CD4-positive, CD25-positive, alpha-beta regulatory T cell (primary cell): Measurements from ENCODE around the gene MAML1. TPM values are rescaled to one million over a fixed set of nuclear protein-coding genes. Genes with fewer than 3 reads are reported as not detected.

ENCODE experiments used
- ATAC-seq, 2 donors: fragments of 150-1000 bp; cut with Tn5 transposase; one replicate each; pipeline ENCODE4 v1.10.0; 2021; ENCODE audit warnings: low read depth in 2 of 2, moderate number of reproducible peaks in 2 of 2, moderate library complexity in 1 of 2
- DNase-seq, 3 donors: peaks; one replicate each; pipeline versions ENCODE4 v3.0.0 to v3.0.0-alpha.2; 2012 to 2022; ENCODE audit warnings: mixed read lengths in 1 of 3
- H3K27ac ChIP-seq: one replicate; pipeline ENCODE4 v1.7.0; 2013; ENCODE audit warnings: mild to moderate bottlenecking, low read length; ENCODE audit not compliant: insufficient read depth, poor library complexity, severe bottlenecking
- H3K27me3 ChIP-seq: one replicate; pipeline ENCODE4 v1.7.0; 2013; ENCODE audit warnings: low read length; ENCODE audit not compliant: control insufficient read depth, insufficient read depth
- H3K36me3 ChIP-seq: one replicate; pipeline ENCODE4 v1.7.0; 2013; ENCODE audit warnings: mild to moderate bottlenecking, low read length, moderate library complexity; ENCODE audit not compliant: control insufficient read depth, insufficient read depth
- H3K4me1 ChIP-seq: 2 replicates; pipeline ENCODE4 v1.7.0; 2013; ENCODE audit warnings: mild to moderate bottlenecking, low read length; ENCODE audit not compliant: insufficient read depth, control insufficient read depth, poor library complexity, severe bottlenecking
- H3K4me3 ChIP-seq: one replicate; pipeline ENCODE4 v1.7.0; 2013; ENCODE audit warnings: low read depth, mild to moderate bottlenecking, low read length, moderate library complexity
- H3K9me3 ChIP-seq, 2 experiments: 1 replicate in 1 of 2; 2 replicates in 1 of 2; pipeline ENCODE4 v1.7.0; 2013; ENCODE audit warnings: low read length in 2 of 2, mild to moderate bottlenecking in 1 of 2, moderate library complexity in 1 of 2; ENCODE audit not compliant: control insufficient read depth in 2 of 2
- H3K27ac Mint-ChIP-seq, 3 donors: one replicate each; pipeline ENCODE4 v1.8.0; 2020 to 2022; ENCODE audit warnings: mild to moderate bottlenecking in 3 of 3, mixed read lengths in 3 of 3, moderate library complexity in 2 of 3
- H3K27me3 Mint-ChIP-seq: one replicate; pipeline ENCODE4 v1.8.0; 2022; ENCODE audit warnings: mild to moderate bottlenecking, mixed read lengths
- H3K36me3 Mint-ChIP-seq: one replicate; pipeline ENCODE4 v1.8.0; 2020; ENCODE audit warnings: mixed read lengths
- H3K4me1 Mint-ChIP-seq, 4 donors: one replicate each; pipeline ENCODE4 v1.8.0; 2020 to 2022; ENCODE audit warnings: mixed read lengths in 4 of 4, mild to moderate bottlenecking in 1 of 4
- H3K4me3 Mint-ChIP-seq, 4 donors: one replicate each; pipeline ENCODE4 v1.8.0; 2020 to 2022; ENCODE audit warnings: mild to moderate bottlenecking in 4 of 4, mixed read lengths in 4 of 4, moderate library complexity in 3 of 4
- H3K9me3 Mint-ChIP-seq, 7 donors: one replicate each; pipeline ENCODE4 v1.8.0; 2020 to 2022; ENCODE audit warnings: mixed read lengths in 7 of 7, mild to moderate bottlenecking in 3 of 7, moderate library complexity in 2 of 7
- polyA plus RNA-seq, 4 donors: library from polyadenylated mRNA; unstranded; fragments of 300-500 nt; fragmentation: Illumina TruSeq; gene quantifications; one replicate each; pipeline ENCODE4 v1.2.3, GENCODE V29; 2021
- total RNA-seq: library from RNA; stranded (reverse); gene quantifications from one replicate; pipeline ENCODE4 v1.2.3, GENCODE V29; 2022

The MAML1 gene
- total and polyA plus RNA-seq, 5 donors from 2014 or later = 2.8 to 39.5 (median 4.2) TPM

DNA sequence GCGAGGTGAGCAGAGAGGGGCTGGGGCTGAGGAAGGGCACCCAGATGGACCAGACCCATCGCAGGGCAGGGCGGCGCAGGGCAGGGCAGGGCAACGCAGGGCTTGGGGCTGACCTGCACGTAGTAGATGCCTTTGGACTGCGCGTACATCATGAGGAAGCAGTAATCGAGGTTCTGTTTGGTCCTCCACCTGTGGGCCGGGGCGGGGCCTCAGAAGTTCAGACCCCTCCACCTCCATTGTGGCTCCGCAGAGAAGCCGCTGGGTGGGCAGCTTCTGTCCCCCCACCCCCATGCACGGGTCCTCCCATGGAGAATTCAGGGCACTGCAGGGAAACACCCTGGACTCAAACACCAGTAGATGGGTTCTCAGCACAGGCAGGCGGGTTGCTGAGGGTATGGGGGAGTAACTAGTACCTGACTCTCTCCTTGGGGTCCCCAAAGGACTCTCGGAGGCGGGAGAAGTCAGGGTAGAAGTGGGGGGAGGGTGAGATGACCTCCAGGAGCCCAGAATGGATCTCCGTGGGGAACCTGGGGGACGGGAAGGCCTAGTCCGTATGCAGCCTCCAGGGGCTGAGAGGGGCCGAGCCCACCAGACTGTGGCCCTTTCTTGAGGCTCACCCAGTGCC, 67.6 kb downstream of the MAML1 start:
- Histone ChIP-seq H3K4me3 (no peak overlapping the region), H3K27me3 (no peaks in the 10 kb centered on the region), H3K36me3 (peaks cover 11% of the 10 kb centered on the region), H3K4me1 (peaks cover 34% of the 10 kb centered on the region), H3K27ac (no peak overlapping the region), H3K9me3 (no peaks in the 10 kb centered on the region)
- Mint-ChIP-seq H3K27ac (peak overlapping the region in 1 of 3 donors; percentile 26), H3K36me3 (peaks cover 21% of the 10 kb centered on the region), H3K9me3 (peaks cover 0 to 4% (median 0%) of the 10 kb centered on the region in 7 donors), H3K27me3 (no peaks in the 10 kb centered on the region), H3K4me1 (peaks cover 0 to 40% (median 24%) of the 10 kb centered on the region in 4 donors), H3K4me3 (peak overlapping the region in 2 of 4 donors; percentile 27 to 82)
- DNase-seq = no peak
- no peak for ATAC-seq

DNA sequence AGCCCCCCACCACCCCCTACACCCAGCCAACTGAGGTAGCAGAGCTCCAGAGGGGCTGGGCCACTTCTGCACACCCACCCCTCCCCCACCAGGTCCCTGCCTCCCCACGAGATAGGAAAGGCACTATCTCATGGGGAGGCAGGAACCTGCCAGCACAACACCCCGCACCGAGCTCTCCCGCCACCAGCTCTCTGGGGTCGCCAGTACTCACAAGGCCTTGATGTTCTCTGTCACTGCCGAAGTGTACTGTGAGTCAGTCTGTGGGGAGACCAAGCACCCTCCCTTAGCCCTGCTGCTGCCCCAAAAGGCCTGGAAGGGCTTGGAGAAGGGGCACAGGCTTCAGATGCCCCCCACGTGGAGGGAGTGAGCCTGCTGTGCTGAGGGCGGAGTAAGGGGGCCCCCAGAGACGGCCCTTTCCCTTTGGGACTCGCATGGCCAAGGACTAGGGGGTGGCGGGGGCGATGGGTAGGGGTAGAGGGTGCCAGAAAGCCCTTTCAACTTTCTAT, 68.1 kb downstream of the MAML1 start:
- DNase-seq = no peak
- no peak for ATAC-seq
- Mint-ChIP-seq H3K4me3 (no peak overlapping the region), H3K9me3 (peaks cover 0 to 4% (median 0%) of the 10 kb centered on the region in 7 donors), H3K27me3 (no peaks in the 10 kb centered on the region), H3K4me1 (peaks cover 0 to 42% (median 24%) of the 10 kb centered on the region in 4 donors), H3K27ac (no peak overlapping the region), H3K36me3 (peaks cover 21% of the 10 kb centered on the region)
- Histone ChIP-seq H3K4me1 (peaks cover 36% of the 10 kb centered on the region), H3K36me3 (peaks cover 11% of the 10 kb centered on the region), H3K27me3 (no peaks in the 10 kb centered on the region), H3K9me3 (no peaks in the 10 kb centered on the region), H3K4me3 (no peak overlapping the region), H3K27ac (no peak overlapping the region)

DNA sequence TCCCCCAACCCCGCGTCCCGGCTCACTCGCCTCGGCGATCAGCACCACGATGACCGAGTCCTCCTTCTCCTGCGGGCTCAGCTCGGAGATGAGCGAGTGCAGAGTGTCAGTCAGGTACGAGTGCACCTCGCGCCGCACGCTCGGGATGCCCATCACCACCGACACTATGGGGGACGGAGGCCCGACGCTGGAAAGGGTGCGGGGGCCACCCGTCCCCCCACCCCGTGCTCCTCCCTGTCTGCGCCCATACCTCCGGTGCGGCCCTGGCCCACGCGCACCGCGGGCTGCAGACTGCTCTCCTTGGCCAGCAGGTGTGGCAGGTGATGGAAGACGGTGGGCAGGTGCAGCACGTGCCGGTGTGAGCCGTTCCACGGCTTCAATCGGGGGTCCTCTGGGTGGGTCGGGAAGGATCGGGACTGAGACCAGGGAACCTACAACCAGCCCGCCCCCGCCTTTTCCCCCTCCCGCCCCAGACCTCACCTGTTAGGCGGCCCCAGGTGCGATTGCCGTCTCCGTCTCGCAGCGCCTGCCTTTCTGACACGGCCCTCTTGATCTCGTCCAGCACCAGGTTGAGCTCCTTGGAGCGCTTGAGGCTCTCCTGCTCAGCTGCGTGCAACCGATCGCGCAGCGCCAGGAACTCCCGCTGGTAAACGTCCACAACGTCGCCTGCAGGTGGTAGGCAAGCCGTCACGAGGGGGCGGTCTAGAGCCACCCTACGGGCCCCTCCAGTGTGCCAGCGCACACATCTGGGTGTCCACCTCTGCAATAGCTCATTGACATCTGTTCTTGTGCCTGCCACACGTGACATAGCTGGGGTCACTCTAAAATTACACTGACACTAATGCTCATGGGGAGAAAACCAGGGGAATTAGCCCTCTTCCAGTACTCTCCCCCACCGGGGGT, 68.9 kb downstream of the MAML1 start:
- Histone ChIP-seq H3K4me1 (peaks cover 33% of the 10 kb centered on the region), H3K36me3 (peaks cover 11% of the 10 kb centered on the region), H3K27ac (no peak overlapping the region), H3K27me3 (no peaks in the 10 kb centered on the region), H3K4me3 (no peak overlapping the region), H3K9me3 (no peaks in the 10 kb centered on the region)
- Mint-ChIP-seq H3K4me3 (peak overlapping the region in 3 of 4 donors; percentile 36 to 78 (median 61)), H3K4me1 (peaks cover 0 to 42% (median 24%) of the 10 kb centered on the region in 4 donors), H3K27ac (peak overlapping the region; percentile 47 to 95 (median 77)), H3K9me3 (peaks cover 0 to 4% (median 0%) of the 10 kb centered on the region in 7 donors), H3K36me3 (peaks cover 21% of the 10 kb centered on the region), H3K27me3 (no peaks in the 10 kb centered on the region)
- DNase-seq (peak; percentile 68 to 81 (median 78)), ATAC-seq (peak; percentile 49 to 55)

DNA sequence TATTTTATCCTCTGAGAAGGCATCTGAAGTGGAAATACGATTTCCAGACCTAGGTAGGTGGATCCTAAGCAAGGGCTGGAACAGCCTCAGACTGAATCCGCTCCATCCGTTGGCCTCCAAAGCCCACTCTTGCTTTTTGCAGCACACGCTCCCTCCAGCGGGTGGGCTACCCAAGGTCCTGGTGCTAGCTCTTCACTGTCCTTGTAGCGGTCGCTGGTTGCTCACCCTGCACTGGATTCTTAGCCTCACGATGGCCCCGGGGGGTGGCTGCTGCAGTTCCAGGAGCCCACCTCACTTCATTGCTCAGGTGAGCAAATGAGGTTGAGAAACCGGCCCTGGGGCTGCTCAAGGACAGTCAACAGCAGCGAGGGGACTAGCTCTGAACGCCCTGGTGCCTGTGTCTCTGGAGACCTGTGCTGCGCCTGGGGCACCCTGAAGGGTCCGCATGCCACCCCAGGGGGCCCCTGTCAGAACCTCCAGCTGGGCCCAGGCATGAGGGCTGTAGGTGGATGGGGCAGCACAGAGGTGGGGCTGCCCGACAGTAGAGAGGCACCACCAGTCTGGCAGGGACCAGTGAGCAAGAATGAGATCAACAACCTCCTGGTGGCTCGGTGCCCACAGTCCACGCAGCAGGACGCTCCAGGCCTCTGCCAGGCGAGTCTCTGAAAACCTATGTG, 69.7 kb downstream of the MAML1 start:
- Histone ChIP-seq H3K4me3 (no peak overlapping the region), H3K4me1 (peaks cover 30% of the 10 kb centered on the region), H3K36me3 (peaks cover 11% of the 10 kb centered on the region), H3K27ac (no peak overlapping the region), H3K27me3 (no peaks in the 10 kb centered on the region), H3K9me3 (no peaks in the 10 kb centered on the region)
- no peaks in the 10 kb centered on the region for H3K27me3 Mint-ChIP-seq
- peaks cover 0 to 4% (median 0%) of the 10 kb centered on the region in 7 donors for H3K9me3 Mint-ChIP-seq
- no peak for ATAC-seq
- H3K4me1 Mint-ChIP-seq = peaks cover 0 to 34% (median 21%) of the 10 kb centered on the region in 4 donors
- DNase-seq = no peak
- peak overlapping the region in 2 of 4 donors; percentile 46 to 78 for H3K4me3 Mint-ChIP-seq
- H3K36me3 Mint-ChIP-seq = peaks cover 14% of the 10 kb centered on the region
- H3K27ac Mint-ChIP-seq = peak overlapping the region in 1 of 3 donors; percentile 62

DNA sequence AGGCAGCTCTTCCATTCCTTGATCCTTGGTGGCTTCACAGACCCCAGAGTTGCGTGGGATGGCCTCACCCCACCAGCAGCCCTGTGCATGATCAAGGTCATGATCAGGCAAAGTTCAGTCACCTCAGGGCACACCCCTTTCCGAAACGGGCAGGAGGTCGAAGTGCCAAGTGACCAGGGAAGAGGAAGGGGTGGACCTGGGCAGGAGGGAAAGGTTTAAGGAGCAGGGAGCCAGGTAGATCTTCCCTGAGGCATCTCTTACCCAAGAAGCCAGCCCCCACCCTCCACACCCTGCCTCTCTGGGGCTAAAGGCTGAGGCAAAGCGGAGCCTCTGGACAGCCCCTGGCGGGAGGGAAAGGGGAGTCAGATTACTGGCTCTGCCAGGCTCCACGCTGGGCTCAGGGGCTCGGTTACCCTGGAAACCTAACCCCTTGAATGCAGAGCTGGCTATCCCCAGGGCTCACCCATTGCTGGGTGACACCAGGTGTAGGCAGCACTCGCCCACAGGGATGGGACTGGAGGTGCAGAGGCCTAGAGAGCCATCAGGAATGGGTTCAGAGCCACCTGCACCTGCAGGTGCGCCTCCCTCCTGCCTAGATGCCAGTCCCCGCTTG, 70.4 kb downstream of the MAML1 start:
- DNase-seq (no peak), ATAC-seq (no peak)
- peak overlapping the region; percentile 29 for H3K27ac ChIP-seq
- no peaks in the 10 kb centered on the region for H3K27me3 ChIP-seq
- H3K36me3 ChIP-seq = peaks cover 11% of the 10 kb centered on the region
- no peaks in the 10 kb centered on the region for H3K27me3 Mint-ChIP-seq
- H3K36me3 Mint-ChIP-seq = peaks cover 12% of the 10 kb centered on the region
- peaks cover 34% of the 10 kb centered on the region for H3K4me1 ChIP-seq
- H3K4me3 ChIP-seq = no peak overlapping the region
- H3K9me3 Mint-ChIP-seq = peaks cover 0 to 4% (median 0%) of the 10 kb centered on the region in 7 donors
- H3K4me1 Mint-ChIP-seq = peaks cover 0 to 32% (median 21%) of the 10 kb centered on the region in 4 donors
- peak overlapping the region; percentile 46 to 96 (median 56) for H3K4me3 Mint-ChIP-seq
- H3K27ac Mint-ChIP-seq = peak overlapping the region in 1 of 3 donors; percentile 91
- H3K9me3 ChIP-seq = no peaks in the 10 kb centered on the region

DNA sequence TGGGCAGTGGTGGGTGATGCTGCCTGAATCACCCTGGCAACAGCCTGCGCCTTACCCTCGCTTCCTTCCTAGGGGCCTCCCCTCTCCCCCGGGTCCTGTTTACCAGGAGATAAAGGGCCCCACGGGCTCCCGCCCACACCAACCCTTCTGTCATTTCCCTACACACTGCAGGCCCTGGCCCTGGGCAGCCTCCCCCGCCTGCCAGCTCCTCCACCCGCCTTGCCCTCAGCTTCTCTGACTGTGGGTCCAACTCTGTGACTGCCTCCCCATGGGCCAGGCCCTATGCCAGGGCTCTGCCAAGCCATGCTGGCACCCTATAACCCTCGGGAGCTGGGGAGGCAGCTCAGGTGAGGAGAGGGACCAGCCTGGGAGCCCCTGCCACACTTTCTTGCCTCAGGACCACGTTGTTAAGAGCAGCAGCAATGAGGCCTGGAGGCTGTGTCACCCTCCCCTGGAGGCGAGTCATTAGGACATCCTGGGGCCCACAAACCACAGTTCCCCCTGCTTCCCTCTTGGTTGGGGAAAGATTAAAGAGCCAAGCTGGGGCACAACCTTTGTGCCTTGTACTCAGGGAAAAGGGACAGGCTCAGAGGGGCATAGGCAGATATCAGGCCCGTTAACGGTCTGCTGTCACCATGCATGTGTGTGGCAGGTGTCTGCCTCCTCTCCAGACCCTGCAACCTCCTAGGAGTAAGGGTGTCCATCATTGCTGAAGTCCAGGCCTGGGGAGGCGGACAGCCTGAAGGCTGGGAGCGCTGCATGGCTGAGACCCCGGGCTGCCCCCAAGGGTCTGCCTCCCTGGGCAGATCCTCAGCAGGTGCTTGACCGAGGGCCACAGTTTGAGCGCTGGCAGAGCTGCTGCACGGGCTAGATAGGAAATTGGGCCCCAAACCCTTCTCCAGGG, 71.3 kb downstream of the MAML1 start:
- peak in 1 of 2 donors; percentile 3 for ATAC-seq
- H3K4me3 Mint-ChIP-seq = peak overlapping the region; percentile 66 to 96 (median 88)
- DNase-seq = peak in 1 of 3 donors; percentile 59
- Histone ChIP-seq H3K27ac (no peak overlapping the region), H3K27me3 (no peaks in the 10 kb centered on the region), H3K36me3 (peaks cover 4% of the 10 kb centered on the region), H3K4me1 (peaks cover 34% of the 10 kb centered on the region), H3K4me3 (no peak overlapping the region), H3K9me3 (no peaks in the 10 kb centered on the region)
- H3K9me3 Mint-ChIP-seq = peaks cover 0 to 4% (median 0%) of the 10 kb centered on the region in 7 donors
- peaks cover 11% of the 10 kb centered on the region for H3K36me3 Mint-ChIP-seq
- H3K4me1 Mint-ChIP-seq = peaks cover 0 to 35% (median 21%) of the 10 kb centered on the region in 4 donors
- H3K27ac Mint-ChIP-seq = peak overlapping the region; percentile 43 to 91 (median 87)
- H3K27me3 Mint-ChIP-seq = no peaks in the 10 kb centered on the region
